Sigmoid colon (tissue), 4 donors: Measurements from ENCODE around the gene PEX3.

Experiments used
- EP300 ChIP-seq, 4 donors: sonication (generic); formaldehyde crosslinking; IDR thresholded peaks; one replicate each; pipeline ENCODE4 v1.6.1; 2017; ENCODE audit warnings: antibody characterized with exemption in 4 of 4
- POLR2A ChIP-seq, 2 donors: fragments of 450-650 bp; IDR thresholded peaks; one replicate each; pipeline ENCODE4 v1.6.1; 2016; ENCODE audit warnings: antibody characterized with exemption in 2 of 2, mild to moderate bottlenecking in 2 of 2, moderate library complexity in 2 of 2
- POLR2AphosphoS5 ChIP-seq, 4 donors: sonication (generic); formaldehyde crosslinking; IDR thresholded peaks; one replicate each; pipeline ENCODE4 v1.6.1; 2017; ENCODE audit warnings: antibody characterized with exemption in 4 of 4
- TF ChIP-seq, protein P1 (sequence below), 4 experiments: fragments of 450-650 bp in 3 of 4; fragments of 200-600 bp in 1 of 4; IDR thresholded peaks; one replicate each; pipeline ENCODE4 v1.5.1; 2016 to 2019; ENCODE audit warnings: antibody characterized with exemption in 4 of 4, mild to moderate bottlenecking in 3 of 4, moderate library complexity in 2 of 4

GRCh38 chr6:143496974-143497373 is 46.4 kb downstream of the PEX3 start:
- TF ChIP-seq, protein P1, sequence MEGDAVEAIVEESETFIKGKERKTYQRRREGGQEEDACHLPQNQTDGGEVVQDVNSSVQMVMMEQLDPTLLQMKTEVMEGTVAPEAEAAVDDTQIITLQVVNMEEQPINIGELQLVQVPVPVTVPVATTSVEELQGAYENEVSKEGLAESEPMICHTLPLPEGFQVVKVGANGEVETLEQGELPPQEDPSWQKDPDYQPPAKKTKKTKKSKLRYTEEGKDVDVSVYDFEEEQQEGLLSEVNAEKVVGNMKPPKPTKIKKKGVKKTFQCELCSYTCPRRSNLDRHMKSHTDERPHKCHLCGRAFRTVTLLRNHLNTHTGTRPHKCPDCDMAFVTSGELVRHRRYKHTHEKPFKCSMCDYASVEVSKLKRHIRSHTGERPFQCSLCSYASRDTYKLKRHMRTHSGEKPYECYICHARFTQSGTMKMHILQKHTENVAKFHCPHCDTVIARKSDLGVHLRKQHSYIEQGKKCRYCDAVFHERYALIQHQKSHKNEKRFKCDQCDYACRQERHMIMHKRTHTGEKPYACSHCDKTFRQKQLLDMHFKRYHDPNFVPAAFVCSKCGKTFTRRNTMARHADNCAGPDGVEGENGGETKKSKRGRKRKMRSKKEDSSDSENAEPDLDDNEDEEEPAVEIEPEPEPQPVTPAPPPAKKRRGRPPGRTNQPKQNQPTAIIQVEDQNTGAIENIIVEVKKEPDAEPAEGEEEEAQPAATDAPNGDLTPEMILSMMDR (IDR thresholded peaks at IDR 0.05): no peak
- no peak for TF ChIP-seq POLR2A (IDR thresholded peaks at IDR 0.05)
- TF ChIP-seq POLR2AphosphoS5 (IDR thresholded peaks at IDR 0.05): no peak
- TF ChIP-seq EP300 (IDR thresholded peaks at IDR 0.05): no peak
